Measurements from ENCODE around the gene NOL9. TPM values are rescaled to one million over a fixed set of nuclear protein-coding genes. Genes with fewer than 3 reads are reported as not detected.

NOL9 gene
- total RNA-seq, 4 donors from 2014 or later: 4.7 to 44.8 (median 23.7) TPM

DNA sequence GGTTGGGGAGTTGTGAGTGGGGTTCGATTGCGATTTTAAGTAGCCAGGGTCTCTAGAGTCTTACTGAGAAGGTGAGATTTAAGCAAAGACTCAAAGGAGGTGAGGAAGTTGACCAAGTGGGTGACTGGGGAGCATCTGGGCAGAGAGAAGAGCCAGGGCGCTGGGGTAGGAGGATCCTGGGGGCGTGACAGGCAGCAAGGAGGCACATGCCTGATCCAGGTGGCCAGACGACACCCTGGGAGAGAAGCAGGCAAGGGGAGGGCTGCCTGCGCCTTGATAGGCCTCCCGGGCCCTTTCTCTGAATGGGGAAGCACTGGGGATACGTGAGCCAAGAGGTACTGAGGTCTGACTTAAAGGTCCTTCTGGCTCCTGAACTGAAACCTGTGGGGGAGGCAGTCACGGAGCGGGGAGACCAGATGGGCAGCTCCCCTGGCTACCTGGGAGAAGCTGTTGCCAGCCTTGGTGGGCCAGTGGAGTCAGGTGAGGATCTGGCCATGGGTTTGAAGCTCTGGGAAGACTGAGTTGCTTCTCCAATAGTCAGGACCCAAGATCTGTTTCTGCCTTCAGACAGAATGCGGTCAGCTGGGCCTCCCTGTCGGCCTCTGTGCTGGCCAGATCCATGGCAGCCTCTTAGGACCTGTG lies 30.9 kb upstream of the NOL9 start:
- Histone ChIP-seq H3K27ac (no peak overlapping the region), H3K36me3 (no peaks in the 10 kb centered on the region), H3K27me3 (no peaks in the 10 kb centered on the region), H3K4me1 (peaks cover 0 to 9% of the 10 kb centered on the region in 2 donors), H3K9me3 (no peaks in the 10 kb centered on the region), H3K4me3 (no peak overlapping the region)
- no peak for TF ChIP-seq POLR2A (IDR thresholded peaks at IDR 0.05)
- TF ChIP-seq, protein P1, sequence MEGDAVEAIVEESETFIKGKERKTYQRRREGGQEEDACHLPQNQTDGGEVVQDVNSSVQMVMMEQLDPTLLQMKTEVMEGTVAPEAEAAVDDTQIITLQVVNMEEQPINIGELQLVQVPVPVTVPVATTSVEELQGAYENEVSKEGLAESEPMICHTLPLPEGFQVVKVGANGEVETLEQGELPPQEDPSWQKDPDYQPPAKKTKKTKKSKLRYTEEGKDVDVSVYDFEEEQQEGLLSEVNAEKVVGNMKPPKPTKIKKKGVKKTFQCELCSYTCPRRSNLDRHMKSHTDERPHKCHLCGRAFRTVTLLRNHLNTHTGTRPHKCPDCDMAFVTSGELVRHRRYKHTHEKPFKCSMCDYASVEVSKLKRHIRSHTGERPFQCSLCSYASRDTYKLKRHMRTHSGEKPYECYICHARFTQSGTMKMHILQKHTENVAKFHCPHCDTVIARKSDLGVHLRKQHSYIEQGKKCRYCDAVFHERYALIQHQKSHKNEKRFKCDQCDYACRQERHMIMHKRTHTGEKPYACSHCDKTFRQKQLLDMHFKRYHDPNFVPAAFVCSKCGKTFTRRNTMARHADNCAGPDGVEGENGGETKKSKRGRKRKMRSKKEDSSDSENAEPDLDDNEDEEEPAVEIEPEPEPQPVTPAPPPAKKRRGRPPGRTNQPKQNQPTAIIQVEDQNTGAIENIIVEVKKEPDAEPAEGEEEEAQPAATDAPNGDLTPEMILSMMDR (IDR thresholded peaks at IDR 0.05): no peak
- intact Hi-C loops (cut with DNase I; ENCODE audit: low total_unique reads): no loop called here
- DNase-seq: no peak

DNA sequence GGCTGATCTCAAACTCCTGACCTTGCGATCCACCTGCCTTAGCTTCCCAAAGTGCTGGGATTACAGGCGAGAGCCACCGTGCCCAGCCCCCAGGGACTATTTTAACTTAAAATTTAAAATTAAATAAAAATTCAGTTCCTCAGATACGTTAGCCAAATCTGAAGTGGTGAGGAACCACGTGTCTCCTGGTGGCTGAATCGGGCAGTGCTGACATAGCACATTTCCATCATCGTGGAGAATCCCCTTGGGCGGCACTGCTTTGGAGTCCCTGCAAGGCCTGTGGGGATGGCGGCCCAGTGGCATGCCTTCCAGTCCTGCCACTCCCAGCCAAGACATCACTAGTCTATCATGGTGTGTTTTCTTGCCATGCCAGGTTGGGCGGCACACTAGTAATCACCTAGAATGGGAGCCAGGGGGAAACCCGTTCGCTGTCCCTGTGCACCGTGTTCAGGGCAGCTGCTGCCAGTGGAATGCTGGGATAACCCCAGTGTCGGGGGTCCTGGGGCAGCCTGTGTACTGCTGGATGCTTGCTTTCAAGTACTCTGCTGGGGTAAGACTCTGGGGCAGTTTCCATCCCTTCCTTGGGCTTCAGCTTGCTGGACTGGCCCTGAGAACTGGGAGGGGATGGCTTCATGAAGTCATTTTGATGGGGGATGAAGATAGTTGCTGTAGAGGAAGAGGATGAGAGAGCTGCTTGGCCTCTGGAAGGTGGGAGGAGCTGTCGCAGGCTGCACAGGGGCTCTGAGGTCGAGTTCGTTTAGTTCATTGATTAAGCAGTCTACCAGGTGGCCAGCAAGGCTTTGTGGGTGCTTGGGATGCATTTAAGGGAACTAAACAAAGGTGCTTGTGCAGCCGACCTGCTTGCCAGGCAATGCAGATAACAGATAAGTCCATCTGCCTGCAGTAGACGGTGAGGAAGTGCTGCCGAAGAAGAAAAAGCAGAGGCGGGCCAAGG lies 30.1 kb upstream of the NOL9 start:
- DNase-seq: no peak
- Histone ChIP-seq H3K36me3 (no peaks in the 10 kb centered on the region), H3K9me3 (no peaks in the 10 kb centered on the region), H3K4me3 (no peak overlapping the region), H3K27me3 (no peaks in the 10 kb centered on the region), H3K4me1 (peaks cover 0 to 9% of the 10 kb centered on the region in 2 donors), H3K27ac (no peak overlapping the region)
- TF ChIP-seq POLR2A (IDR thresholded peaks at IDR 0.05): no peak
- TF ChIP-seq, protein P1 (IDR thresholded peaks at IDR 0.05): no peak
- intact Hi-C loops (cut with DNase I; ENCODE audit: low total_unique reads): no loop called here

DNA sequence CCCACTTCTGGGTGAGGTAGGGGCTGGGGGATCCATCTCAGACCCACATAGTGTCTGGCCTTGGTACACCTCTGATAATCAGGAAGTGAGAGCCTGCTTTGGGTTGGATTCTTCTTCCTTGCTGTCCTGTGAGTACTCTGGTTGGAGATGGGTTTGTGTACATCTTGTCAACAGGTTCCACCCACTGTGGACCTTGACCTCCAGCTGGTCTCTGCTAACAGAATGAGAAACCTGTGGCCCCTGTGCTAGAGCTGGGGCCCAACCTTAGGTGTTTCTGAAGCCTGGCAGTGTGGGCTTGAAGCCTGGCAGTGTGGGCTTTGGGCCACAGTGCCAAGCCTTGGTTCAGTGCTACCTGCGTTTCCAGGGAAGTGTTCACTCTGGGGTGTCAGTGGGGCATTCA lies 28.1 kb upstream of the NOL9 start:
- no peak overlapping the region for H3K4me3 ChIP-seq
- H3K9me3 ChIP-seq: no peaks in the 10 kb centered on the region
- intact Hi-C loops (cut with DNase I; ENCODE audit: low total_unique reads): no loop called here

DNA sequence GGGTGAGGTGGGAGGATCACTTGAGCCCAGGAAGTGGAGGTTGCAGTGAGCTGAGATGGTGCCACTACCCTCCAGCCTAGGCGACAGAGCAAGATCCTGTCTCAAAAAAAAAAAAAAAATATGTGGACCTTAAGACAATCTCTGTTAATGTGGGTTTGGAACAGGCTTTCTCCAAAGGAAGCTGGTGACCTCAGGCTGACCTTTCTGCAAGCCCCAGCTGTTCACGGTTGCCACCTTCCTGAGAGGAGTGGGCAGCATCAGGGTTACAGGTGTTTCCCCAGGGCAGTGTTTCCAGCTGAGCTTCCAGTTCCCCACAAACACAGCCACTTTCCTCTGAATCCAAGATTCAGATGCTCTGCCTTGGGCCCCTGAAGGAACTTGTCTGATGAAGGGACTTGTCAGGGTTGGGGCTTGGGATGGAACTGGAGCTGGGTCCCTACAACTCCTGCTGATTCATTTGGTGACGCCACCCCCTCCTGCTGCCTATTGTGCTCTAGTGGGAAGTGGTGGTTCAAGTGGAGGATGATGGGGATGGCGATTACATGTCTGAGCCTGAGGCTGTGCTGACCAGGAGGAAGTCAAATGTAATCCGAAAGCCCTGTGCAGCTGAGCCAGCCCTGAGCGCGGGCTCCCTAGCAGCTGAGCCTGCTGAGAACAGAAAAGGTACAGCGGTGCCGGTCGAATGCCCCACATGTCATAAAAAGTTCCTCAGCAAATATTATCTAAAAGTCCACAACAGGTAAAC lies 27.4 kb upstream of the NOL9 start:
- H3K4me3 ChIP-seq: no peak overlapping the region
- intact Hi-C loops (cut with DNase I; ENCODE audit: low total_unique reads): no loop called here
- no peaks in the 10 kb centered on the region for H3K27me3 ChIP-seq
- H3K36me3 ChIP-seq: no peaks in the 10 kb centered on the region
- peaks cover 0 to 9% of the 10 kb centered on the region in 2 donors for H3K4me1 ChIP-seq
- H3K9me3 ChIP-seq: no peaks in the 10 kb centered on the region
- TF ChIP-seq, protein P1 (IDR thresholded peaks at IDR 0.05): no peak
- no peak for TF ChIP-seq POLR2A (IDR thresholded peaks at IDR 0.05)
- H3K27ac ChIP-seq: no peak overlapping the region
- no peak for DNase-seq

More for the DNA sequence above, 28.1 kb upstream of the NOL9 start:
- Histone ChIP-seq H3K27me3 (no peaks in the 10 kb centered on the region), H3K4me1 (peaks cover 0 to 9% of the 10 kb centered on the region in 2 donors), H3K27ac (no peak overlapping the region), H3K36me3 (no peaks in the 10 kb centered on the region)
- DNase-seq: no peak
- TF ChIP-seq, protein P1 (IDR thresholded peaks at IDR 0.05): no peak
- no peak for TF ChIP-seq POLR2A (IDR thresholded peaks at IDR 0.05)
